Anterior cingulate cortex (tissue), 58 donors: ENCODE measurements around the gene SFMBT2.
"Not testable (repeated sequence)": the region's sequence is repeated elsewhere in the genome, so short reads cannot be mapped to it uniquely, and the experiment has no call there.

ENCODE experiments used
- DNase-seq, 58 donors: peaks; one replicate each; lab custom pipeline; 2025; lab: John Stamatoyannopoulos, UW

The SFMBT2 gene

DNA sequence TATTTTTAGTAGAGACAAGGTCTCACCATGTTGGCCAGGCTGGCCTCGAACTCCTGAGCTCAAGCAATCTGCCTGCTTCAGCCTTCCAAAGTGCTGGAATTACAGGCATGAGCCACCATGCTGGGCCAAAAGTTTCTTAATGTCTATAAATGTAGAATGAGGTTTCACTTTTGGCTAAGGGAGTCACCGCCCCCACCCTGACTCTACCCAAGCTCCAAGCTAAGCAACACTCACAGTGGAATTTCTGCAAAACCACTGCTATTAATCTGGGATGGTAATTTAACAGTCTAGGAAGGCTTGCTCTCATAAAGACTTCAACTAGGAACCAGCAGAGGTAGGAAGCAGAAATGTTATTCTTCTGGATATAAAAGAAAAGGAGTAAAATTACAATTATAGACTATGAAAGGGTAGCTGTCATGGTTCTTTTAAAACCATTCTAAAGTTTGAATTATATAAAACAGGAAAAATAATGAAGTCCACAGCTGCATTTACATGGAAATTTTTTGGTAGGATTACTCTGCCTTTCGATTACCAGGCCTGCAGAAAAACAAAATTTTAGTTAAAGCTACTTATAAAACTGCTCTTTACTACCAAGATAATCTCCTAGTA is 211.6 kb downstream of the SFMBT2 start:
- no peak for DNase-seq

DNA sequence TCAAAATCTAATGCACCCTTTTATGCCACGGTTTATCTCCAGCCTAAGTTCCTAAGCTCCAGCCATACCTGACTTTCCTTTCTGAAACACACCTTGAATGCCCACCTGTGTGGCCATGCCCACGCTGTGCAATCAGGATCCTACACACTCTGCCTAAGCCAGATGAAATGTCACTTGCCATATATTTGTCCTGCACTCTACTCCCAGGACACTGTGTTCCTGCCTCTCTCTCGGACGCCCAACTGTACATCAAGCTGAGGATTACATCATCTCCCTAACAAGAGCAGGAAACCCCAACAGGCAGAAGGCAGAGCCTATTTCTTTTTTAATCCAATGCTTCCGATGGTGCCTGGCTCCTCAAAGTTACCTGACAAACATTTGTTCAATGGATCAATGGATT is 214.6 kb downstream of the SFMBT2 start:
- DNase-seq = no peak

DNA sequence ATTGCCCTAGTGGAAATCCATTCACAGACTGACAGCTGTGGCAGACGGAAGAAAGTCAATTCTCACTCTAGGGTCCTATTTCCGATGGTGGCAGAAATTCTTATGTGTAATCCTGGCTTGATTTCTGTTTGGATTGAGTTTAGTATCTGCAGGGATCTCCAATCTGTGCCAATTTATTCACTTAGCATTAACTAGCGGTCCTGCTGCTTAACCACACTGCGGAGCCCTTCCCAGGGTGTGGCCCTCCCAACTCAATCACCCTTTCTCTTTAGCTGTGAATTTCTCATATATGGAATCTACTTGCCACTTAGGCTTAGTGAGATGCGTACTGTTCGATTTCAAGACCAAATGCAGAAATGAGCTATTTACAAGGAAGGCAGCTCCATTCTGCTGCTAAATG is 215.7 kb downstream of the SFMBT2 start:
- DNase-seq = no peak

DNA sequence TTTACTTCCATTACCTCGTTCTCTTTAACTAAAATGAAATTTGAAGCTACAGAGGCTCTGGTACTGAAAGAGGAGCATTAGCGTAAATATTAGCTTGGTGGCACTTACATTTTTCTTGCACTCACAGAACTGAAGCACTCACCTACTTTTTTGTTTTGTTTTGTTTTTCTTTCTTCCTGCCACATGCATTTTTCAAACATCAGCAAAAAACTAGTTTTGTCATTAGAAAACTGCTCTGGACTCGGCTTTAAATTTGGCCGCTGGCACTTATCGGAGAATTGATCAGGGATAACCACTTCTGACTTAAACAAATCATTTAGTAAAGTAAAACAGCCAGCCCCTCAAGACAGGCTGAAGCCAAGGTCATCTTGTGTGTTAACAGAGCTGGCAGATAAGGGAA is 216.3 kb downstream of the SFMBT2 start:
- DNase-seq = no peak

GRCh38 chr10:7193369-7193768 is 217.5 kb downstream of the SFMBT2 start:
- DNase-seq = no peak

GRCh38 chr10:7192831-7193361 is 217.9 kb downstream of the SFMBT2 start:
- DNase-seq = no peak

DNA sequence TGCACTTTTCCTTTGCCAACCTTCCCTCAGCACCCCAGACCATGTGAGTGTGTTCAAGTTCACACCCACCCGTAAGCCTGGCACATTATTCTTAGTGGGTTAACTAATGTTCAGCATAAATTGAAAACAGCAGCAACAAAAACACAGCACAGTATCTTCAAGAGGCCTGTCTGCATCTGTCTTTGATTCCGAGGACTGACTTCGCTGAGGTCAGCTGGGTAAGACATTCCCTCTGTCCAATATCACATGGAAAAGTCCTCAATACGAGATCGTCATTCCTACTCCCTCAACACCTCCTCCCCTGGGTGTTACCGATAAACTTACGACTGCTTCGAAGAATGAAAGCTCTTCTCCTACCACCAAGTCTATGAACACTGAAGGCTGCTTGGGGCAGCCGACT is 218.8 kb downstream of the SFMBT2 start:
- no peak for DNase-seq

DNA sequence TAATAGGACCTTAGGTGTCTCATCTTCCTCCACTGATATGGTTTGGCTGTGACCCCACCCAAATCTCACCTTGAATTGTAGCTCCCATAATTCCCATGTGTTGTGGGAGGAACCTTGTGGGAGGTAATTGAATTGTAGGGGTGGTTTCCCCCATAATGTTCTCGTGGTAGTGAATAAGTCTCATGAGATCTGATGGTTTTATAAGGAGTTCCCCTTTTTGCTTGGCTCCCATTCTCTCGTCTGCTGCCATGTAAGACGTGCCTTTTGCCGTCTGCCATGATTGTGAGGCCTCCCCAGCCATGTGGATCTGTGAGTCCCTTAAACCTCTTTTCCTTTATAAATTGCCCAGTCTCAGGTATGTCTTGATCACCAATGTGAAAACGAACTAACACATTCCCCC is 220.1 kb downstream of the SFMBT2 start:
- not testable (repeated sequence) for DNase-seq

DNA sequence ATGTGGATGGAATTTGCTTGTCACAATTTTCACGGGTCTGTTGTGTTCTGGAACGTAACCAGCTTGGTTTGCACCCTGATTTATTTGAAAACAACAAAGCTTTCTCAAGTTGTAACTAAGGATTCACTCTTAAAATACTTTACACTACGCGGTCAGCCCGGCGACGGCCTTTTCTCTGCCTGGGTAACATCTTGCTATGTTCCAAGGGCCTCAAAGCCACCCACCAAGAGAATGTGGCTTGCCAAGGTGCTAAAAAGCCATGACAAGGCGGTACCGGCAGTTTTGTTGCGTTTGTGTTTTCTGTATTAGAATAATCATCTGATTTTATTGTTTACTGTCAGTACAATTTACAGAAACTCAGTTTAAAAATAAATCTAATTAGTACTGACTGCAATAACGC is 220.9 kb downstream of the SFMBT2 start:
- DNase-seq = no peak

GRCh38 chr10:7188456-7189050 is 222.3 kb downstream of the SFMBT2 start:
- peak in 4 of 58 donors; percentile 1 to 15 (median 6) for DNase-seq

DNA sequence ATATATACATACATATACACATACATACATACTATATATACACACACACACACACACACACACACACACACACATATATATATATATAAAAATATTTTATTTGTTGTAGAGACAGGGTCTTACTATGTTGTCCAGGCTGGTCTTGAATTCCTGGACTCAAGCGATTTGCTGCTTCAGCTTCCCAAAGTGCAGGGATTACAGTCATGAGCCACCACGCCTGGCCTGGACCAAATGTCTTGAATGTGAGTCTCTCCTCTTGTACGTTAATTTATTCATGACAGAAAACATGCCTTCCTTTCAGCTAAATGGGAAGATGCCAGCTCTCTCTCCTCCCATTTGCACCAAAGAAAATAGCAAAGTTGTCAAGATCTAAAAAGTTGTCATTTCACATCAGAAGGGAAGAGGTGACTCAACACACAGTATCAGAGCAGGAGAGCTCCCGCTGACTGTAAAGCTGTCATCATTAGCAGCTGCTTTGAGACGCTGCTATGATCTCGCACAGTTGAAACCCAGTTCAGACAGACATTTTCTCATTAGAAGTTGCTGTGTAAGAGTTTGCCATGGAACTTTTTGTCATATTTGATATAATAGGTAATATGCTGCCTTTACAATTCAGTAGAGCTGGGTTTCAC is 224.3 kb downstream of the SFMBT2 start:
- no peak for DNase-seq

- DNase-seq = no peak
These were observed 225.5 kb downstream of the SFMBT2 start for GRCh38 chr10:7185367-7185690.

DNA sequence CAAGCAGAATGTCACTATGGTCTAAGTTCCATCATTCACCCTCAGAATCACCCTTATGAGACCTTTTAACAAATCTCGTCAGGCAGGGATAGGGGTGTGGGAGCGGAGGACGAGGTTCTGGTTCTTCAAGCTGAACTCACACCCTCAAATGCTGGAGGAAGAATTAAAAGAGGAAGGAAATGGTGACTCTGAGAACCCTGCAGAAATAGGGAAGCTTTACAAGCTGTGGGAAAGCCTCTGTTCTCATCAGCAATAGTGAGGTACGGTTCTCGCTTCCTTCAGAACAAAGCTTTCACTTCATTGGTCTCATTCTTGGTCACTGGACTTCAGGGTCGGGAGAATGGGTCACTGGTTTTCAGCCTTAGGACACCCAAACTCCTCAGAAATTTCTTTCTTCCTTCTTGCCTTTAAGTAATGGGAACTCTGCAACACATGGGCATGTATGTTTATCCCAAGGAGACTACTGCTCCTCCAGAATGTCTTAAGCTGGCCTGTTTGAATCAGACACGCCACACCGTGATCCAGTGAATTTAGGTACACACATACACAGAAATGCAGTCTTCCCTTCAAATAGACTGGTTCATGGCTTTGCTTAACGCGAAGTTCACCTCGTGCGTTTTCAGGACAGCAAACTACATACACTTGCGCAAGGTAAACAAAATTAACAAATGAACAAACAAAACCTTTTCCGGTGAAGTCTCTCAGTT is 226.0 kb downstream of the SFMBT2 start:
- DNase-seq = no peak

DNA sequence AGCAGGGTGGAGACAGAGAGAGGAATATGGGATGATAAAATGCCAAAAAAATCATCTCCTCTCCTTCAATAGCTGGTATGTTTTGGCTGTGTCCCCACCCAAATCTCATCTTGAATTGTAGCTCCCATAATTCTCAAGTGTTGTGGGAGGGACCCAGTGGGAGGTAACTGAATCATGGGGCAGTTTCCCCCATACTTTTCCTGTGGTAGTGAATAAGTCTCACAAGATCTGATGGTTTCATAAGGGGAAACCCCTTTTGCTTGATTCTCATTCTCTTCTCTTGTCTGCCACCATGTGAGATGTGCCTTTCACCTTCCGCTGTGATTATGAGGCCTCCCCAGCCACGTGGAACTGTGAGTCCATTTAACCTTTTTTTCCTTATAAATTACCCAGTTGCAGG is 226.7 kb downstream of the SFMBT2 start:
- not testable (repeated sequence) for DNase-seq

DNA sequence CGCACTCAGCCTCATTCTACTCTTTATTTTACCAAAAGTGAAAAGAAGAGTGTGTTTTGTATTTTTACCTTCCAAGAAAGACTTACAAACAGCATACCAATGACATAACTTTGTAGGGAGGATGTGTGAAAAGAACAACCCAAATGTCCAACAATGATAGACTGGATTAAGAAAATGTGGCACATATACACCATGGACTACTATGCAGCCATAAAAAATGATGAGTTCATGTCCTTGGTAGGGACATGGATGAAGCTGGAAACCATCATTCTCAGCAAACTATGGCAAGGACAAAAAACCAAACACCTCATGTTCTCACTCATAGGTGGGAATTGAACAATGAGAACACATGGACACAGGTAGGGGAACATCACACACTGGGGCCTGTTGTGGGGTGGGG is 228.5 kb downstream of the SFMBT2 start:
- not testable (repeated sequence) for DNase-seq

GRCh38 chr10:7181420-7181819 is 229.4 kb downstream of the SFMBT2 start:
- no peak for DNase-seq

- DNase-seq = no peak
These were observed 231.3 kb downstream of the SFMBT2 start for GRCh38 chr10:7179536-7179935.

GRCh38 chr10:7173948-7174347 is 236.9 kb downstream of the SFMBT2 start:
- no peak for DNase-seq

- DNase-seq = no peak
These were observed 239.0 kb downstream of the SFMBT2 start for GRCh38 chr10:7171825-7172224.

- peak in 35 of 58 donors; percentile 2 to 60 (median 25) for DNase-seq
These were observed 240.1 kb downstream of the SFMBT2 start for GRCh38 chr10:7170626-7171322.

- no peak for DNase-seq
These were observed 242.4 kb downstream of the SFMBT2 start for GRCh38 chr10:7168414-7168813.
